ENCODE measurements around the gene PRPF38B. TPM values are rescaled to one million over a fixed set of nuclear protein-coding genes. Genes with fewer than 3 reads are reported as not detected.

The PRPF38B gene
- total and polyA plus RNA-seq, 2 of the 4 experiments (the other 2 are of a cell fraction) = 9.0 to 19.3 TPM

DNA sequence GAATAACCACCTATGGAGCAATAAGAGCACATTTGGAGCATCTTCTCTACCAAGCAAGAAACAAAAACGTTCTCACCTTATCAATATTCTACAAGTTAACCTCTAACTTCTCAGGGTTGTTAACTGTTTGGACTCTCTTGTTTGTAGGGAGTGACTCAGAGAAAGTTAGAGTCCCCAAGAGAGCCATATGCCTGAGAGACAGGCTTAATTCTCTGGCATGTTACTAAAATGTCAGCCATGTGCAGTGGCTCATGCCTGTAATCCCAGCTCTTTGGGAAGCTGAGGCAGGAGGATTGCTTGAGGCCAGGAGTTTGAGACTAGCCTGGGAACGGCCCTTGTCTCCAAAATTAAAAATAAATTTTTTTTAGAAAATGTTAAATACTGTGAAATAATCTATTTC lies 27.0 kb upstream of the PRPF38B start:
- no TSS peak for BruUV-seq (replicated peaks)
- DNase-seq (no peak), ATAC-seq (ENCODE audit: low read depth) (no peak)
- no peak overlapping the region for H3K56ac ChIP-seq (ENCODE audit: extremely low read depth, insufficient read depth, low read length)
- H4K8ac ChIP-seq (ENCODE audit: low read depth in 2 of 2, low read length in 2 of 2) = no peak overlapping the region
- ChIA-PET POLR2A (ENCODE audit: unreplicated experiment) (no interaction called here), CTCF (no interaction called here)
- no peak overlapping the region for H3K4me2 ChIP-seq (ENCODE audit: low read depth, low read length)
- H2BK20ac ChIP-seq (ENCODE audit: low read depth, low read length) = no peak overlapping the region
- no peak overlapping the region for H2AK9ac ChIP-seq (replicated peaks; ENCODE audit: low read depth, low read length, poor library complexity)
- H4K20me1 ChIP-seq (ENCODE audit: insufficient read depth, low read length) = no peaks in the 10 kb centered on the region
- no peak overlapping the region for H2AK5ac ChIP-seq (ENCODE audit: low read depth, low read length)
- peaks cover 2% of the 10 kb centered on the region; the same call in 1 of the 2 replicates for H3K4me1 ChIP-seq (ENCODE audit: control insufficient read depth, insufficient read depth, low read length)
- no peak overlapping the region for H4K91ac ChIP-seq (ENCODE audit: insufficient read depth, low read depth, low read length)
- H4K5ac ChIP-seq (ENCODE audit: low read depth, low read length) = no peak overlapping the region
- in situ Hi-C loops (cut with MboI; ENCODE audit: low sequenced_read_pairs) (no loop called here), dilution Hi-C loops (cut with HindIII; ENCODE audit: low sequenced_read_pairs, unreplicated experiment) (no loop called here), intact Hi-C loops (cut with micrococcal nuclease) (no loop called here)
- H3K4me3 ChIP-seq (ENCODE audit: insufficient read depth, low read depth, low read length) = no peak overlapping the region
- no peak overlapping the region for H2AFZ ChIP-seq (replicated peaks; ENCODE audit: low read length, poor library complexity)
- H3K4ac ChIP-seq (ENCODE audit: low read depth, low read length) = no peak overlapping the region
- no peak overlapping the region for H3K18ac ChIP-seq (ENCODE audit: low read depth, low read length)
- no peaks in the 10 kb centered on the region for H3K9me1 ChIP-seq (ENCODE audit: insufficient read depth, low read length)
- no peaks in the 10 kb centered on the region for H3K79me1 ChIP-seq (ENCODE audit: low read depth in 1 of 2, low read length in 2 of 2)
- WGBS, 2 experiments (ENCODE audit: extremely low coverage in 2 of 2, insufficient read length in 1 of 2) = no CpG with 5 or more reads among the region's 2 CpGs
- H3K27me3 ChIP-seq (ENCODE audit: control insufficient read depth, insufficient read depth, low read length) = no peaks in the 10 kb centered on the region
- no peaks in the 10 kb centered on the region for H3K9me3 ChIP-seq (ENCODE audit: control insufficient read depth, insufficient read depth, low read length)
- no peak overlapping the region for H3K14ac ChIP-seq (replicated peaks; ENCODE audit: low read depth, low read length)
- H2BK15ac ChIP-seq (ENCODE audit: low read depth, low read length) = no peak overlapping the region
- H2BK120ac ChIP-seq (ENCODE audit: low read depth, low read length) = no peak overlapping the region
- no peaks in the 10 kb centered on the region for H3K36me3 ChIP-seq (ENCODE audit: control insufficient read depth, insufficient read depth, low read length)
- no peak overlapping the region for H3K27ac ChIP-seq (ENCODE audit: insufficient read depth, low read length)
- H2BK5ac ChIP-seq (ENCODE audit: low read depth, low read length, poor library complexity, severe bottlenecking) = no peak overlapping the region
- no peak overlapping the region for H3K9ac ChIP-seq (ENCODE audit: low read depth, low read length)
- no peak overlapping the region for H3K23ac ChIP-seq (ENCODE audit: low read depth, low read length)
- TF ChIP-seq CEBPB (IDR thresholded peaks at IDR 0.05; ENCODE audit: low read depth, low read length) (no peak), SMC3 (IDR thresholded peaks at IDR 0.05; ENCODE audit: low read depth, low read length) (no peak), RFX5 (IDR thresholded peaks at IDR 0.05; ENCODE audit: low read depth, low read length) (no peak), RCOR1 (IDR thresholded peaks at IDR 0.05; ENCODE audit: insufficient replicate concordance, low read length) (no peak), MXI1 (IDR thresholded peaks at IDR 0.05; ENCODE audit: borderline replicate concordance, low read depth, low read length) (no peak), RAD21 (IDR thresholded peaks at IDR 0.05; ENCODE audit: low read length) (no peak), BHLHE40 (IDR thresholded peaks at IDR 0.05; ENCODE audit: low read depth, low read length) (no peak), POLR2A (IDR thresholded peaks at IDR 0.05; ENCODE audit: low read depth, low read length) (no peak), CHD1 (IDR thresholded peaks at IDR 0.05; ENCODE audit: low read depth, low read length) (no peak), FOS (IDR thresholded peaks at IDR 0.05; ENCODE audit: low read depth, low read length) (no peak), NFE2L2 (IDR thresholded peaks at IDR 0.05; ENCODE audit: low read depth, low read length) (no peak), MAFK (IDR thresholded peaks at IDR 0.05; ENCODE audit: low read depth, low read length) (no peak), MAZ (IDR thresholded peaks at IDR 0.05; ENCODE audit: borderline replicate concordance, low read depth, low read length) (no peak)
- TF ChIP-seq, protein P1, sequence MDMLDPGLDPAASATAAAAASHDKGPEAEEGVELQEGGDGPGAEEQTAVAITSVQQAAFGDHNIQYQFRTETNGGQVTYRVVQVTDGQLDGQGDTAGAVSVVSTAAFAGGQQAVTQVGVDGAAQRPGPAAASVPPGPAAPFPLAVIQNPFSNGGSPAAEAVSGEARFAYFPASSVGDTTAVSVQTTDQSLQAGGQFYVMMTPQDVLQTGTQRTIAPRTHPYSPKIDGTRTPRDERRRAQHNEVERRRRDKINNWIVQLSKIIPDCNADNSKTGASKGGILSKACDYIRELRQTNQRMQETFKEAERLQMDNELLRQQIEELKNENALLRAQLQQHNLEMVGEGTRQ (IDR thresholded peaks at IDR 0.05; ENCODE audit: low read depth, low read length) = no peak
- TF ChIP-seq, protein P2, sequence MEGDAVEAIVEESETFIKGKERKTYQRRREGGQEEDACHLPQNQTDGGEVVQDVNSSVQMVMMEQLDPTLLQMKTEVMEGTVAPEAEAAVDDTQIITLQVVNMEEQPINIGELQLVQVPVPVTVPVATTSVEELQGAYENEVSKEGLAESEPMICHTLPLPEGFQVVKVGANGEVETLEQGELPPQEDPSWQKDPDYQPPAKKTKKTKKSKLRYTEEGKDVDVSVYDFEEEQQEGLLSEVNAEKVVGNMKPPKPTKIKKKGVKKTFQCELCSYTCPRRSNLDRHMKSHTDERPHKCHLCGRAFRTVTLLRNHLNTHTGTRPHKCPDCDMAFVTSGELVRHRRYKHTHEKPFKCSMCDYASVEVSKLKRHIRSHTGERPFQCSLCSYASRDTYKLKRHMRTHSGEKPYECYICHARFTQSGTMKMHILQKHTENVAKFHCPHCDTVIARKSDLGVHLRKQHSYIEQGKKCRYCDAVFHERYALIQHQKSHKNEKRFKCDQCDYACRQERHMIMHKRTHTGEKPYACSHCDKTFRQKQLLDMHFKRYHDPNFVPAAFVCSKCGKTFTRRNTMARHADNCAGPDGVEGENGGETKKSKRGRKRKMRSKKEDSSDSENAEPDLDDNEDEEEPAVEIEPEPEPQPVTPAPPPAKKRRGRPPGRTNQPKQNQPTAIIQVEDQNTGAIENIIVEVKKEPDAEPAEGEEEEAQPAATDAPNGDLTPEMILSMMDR (conservative IDR thresholded peaks at IDR 0.05; ENCODE audit: low read depth, low read length) = no peak
- TF ChIP-seq, protein P3, sequence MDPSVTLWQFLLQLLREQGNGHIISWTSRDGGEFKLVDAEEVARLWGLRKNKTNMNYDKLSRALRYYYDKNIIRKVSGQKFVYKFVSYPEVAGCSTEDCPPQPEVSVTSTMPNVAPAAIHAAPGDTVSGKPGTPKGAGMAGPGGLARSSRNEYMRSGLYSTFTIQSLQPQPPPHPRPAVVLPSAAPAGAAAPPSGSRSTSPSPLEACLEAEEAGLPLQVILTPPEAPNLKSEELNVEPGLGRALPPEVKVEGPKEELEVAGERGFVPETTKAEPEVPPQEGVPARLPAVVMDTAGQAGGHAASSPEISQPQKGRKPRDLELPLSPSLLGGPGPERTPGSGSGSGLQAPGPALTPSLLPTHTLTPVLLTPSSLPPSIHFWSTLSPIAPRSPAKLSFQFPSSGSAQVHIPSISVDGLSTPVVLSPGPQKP (IDR thresholded peaks at IDR 0.05; ENCODE audit: borderline replicate concordance, low read depth, low read length) = no peak

All from IMR-90 (cell line).